HCT116 (cell line): Measurements from ENCODE around the gene VAMP2. TPM values are rescaled to one million over a fixed set of nuclear protein-coding genes. Genes with fewer than 3 reads are reported as not detected.

Source experiments
- ATAC-seq: fragments of 200-7000 bp; cut with Tn5 transposase; 2 replicates; pipeline ENCODE4 v1.9.1; 2020; ENCODE audit warnings: mild to moderate bottlenecking, moderate library complexity
- BruUV-seq: library from RNA; stranded (reverse); fragments of 400-500 nt; replicated peaks from 2 replicates; lab custom pipeline; 2021; lab: Mats Ljungman, UMichigan
- CTCF ChIA-PET: fragments of 300-600 bp; sonication (Branson Sonifier 250); formaldehyde crosslinking; loops from one replicate; lab custom pipeline; 2021; ENCODE audit warnings: antibody characterized with exemption; lab: Charles Lee
- POLR2A ChIA-PET: fragments of 300-600, 350-600 bp; sonication (Branson Sonifier 250); formaldehyde crosslinking; loops from one replicate; lab custom pipeline; 2021; ENCODE audit warnings: antibody characterized with exemption; lab: Charles Lee
- RAD21 ChIA-PET, 2 experiments: fragments of 300-600 bp; sonication (Branson Sonifier 250); formaldehyde crosslinking; loops; one replicate each; lab custom pipeline; 2023; ENCODE audit warnings: low total read pairs in 2 of 2; ENCODE audit not compliant: uncharacterized antibody in 2 of 2, unreplicated experiment in 2 of 2, low non-redundant PET in 1 of 2; lab: Charles Lee
- DNase-seq: peaks from one replicate; pipeline ENCODE4 v3.0.0-alpha.2; 2010; ENCODE audit warnings: low read depth, low spot score
- H2AFZ ChIP-seq: fragments of 200-600 bp; shearing (Covaris generic), sonication (generic); 2 replicates; pipeline ENCODE4 v1.6.1; 2017; ENCODE audit warnings: low read depth, mixed run types, mixed read lengths, antibody characterized with exemption, low read length; ENCODE audit not compliant: poor library complexity, severe bottlenecking
- H3K27ac ChIP-seq: 2 replicates; pipeline ENCODE4 v1.5.1; 2012; ENCODE audit warnings: low read depth, low read length
- H3K27me3 ChIP-seq: fragments of 200-600 bp; sonication (generic); 2 replicates; pipeline ENCODE4 v1.6.1; 2016; ENCODE audit warnings: mixed run types, low read length, mixed read lengths; ENCODE audit not compliant: insufficient read depth
- H3K36me3 ChIP-seq, 2 experiments: fragments of 200-500 bp in 1 of 2; fragments of 200-600 bp in 1 of 2; sonication (Bioruptor generic) in 1 of 2; sonication (generic) in 1 of 2; 2 replicates each; pipeline versions ENCODE4 v1.5.1 to v1.6.1; 2014 to 2016; ENCODE audit warnings: low read length in 2 of 2, inconsistent platforms in 1 of 2, mixed read lengths in 1 of 2, mixed run types in 1 of 2; ENCODE audit not compliant: insufficient read depth in 2 of 2, control insufficient read depth in 1 of 2
- H3K4me1 ChIP-seq, 2 experiments: fragments of 200-600 bp in 1 of 2; sonication (generic) in 1 of 2; 2 replicates each; pipeline versions ENCODE4 v1.5.1 to v1.6.1; 2012 to 2017; ENCODE audit warnings: low read length in 2 of 2, inconsistent platforms in 1 of 2, mild to moderate bottlenecking in 1 of 2, mixed read lengths in 1 of 2, mixed run types in 1 of 2, moderate library complexity in 1 of 2; ENCODE audit not compliant: insufficient read depth in 2 of 2, control insufficient read depth in 1 of 2
- H3K4me2 ChIP-seq: fragments of 200-600 bp; sonication (generic); 2 replicates; pipeline ENCODE4 v1.6.1; 2017; ENCODE audit warnings: mixed run types, low read length, mixed read lengths
- H3K4me3 ChIP-seq, 2 experiments: fragments of 200-600 bp in 1 of 2; sonication (generic) in 1 of 2; replicated peaks in 1 of 2; 2 replicates each; pipeline ENCODE4 v1.5.1; 2011 to 2016; ENCODE audit warnings: low read length in 2 of 2, control low read depth in 1 of 2, low read depth in 1 of 2, mild to moderate bottlenecking in 1 of 2, mixed read lengths in 1 of 2, mixed run types in 1 of 2
- H3K79me2 ChIP-seq: fragments of 200-600 bp; sonication (generic); 2 replicates; pipeline ENCODE4 v1.6.1; 2017; ENCODE audit warnings: mild to moderate bottlenecking, mixed run types, low read length, moderate library complexity, mixed read lengths; ENCODE audit not compliant: insufficient read depth
- H3K9ac ChIP-seq: fragments of 200-600 bp; sonication (generic); 2 replicates; pipeline ENCODE4 v1.6.1; 2016; ENCODE audit warnings: low read length, mixed read lengths
- H3K9me2 ChIP-seq: fragments of 200-600 bp; sonication (generic), shearing (Covaris generic); 2 replicates; pipeline ENCODE4 v1.6.1; 2017; ENCODE audit warnings: mixed run types, mild to moderate bottlenecking, moderate library complexity; ENCODE audit not compliant: insufficient read depth
- H3K9me3 ChIP-seq, 2 experiments: fragments of 200-500 bp in 1 of 2; fragments of 200-600 bp in 1 of 2; sonication (Bioruptor generic) in 1 of 2; sonication (generic) in 1 of 2; 2 replicates each; pipeline ENCODE4 v1.6.1; 2014 to 2017; ENCODE audit warnings: low read length in 2 of 2, mixed read lengths in 2 of 2, inconsistent platforms in 1 of 2, low read depth in 1 of 2, mild to moderate bottlenecking in 1 of 2, mixed run types in 1 of 2, moderate library complexity in 1 of 2; ENCODE audit not compliant: control insufficient read depth in 1 of 2, insufficient read depth in 1 of 2
- H4K20me1 ChIP-seq: fragments of 200-600 bp; sonication (generic), shearing (Covaris generic); 2 replicates; pipeline ENCODE4 v1.6.1; 2017; ENCODE audit warnings: mixed run types, mild to moderate bottlenecking, moderate library complexity; ENCODE audit not compliant: insufficient read depth
- EZH2phosphoT487 ChIP-seq: fragments of 200-600 bp; IDR thresholded peaks from 2 replicates; pipeline ENCODE4 v1.6.1; 2018; ENCODE audit warnings: antibody characterized with exemption, borderline replicate concordance
- FOSL1 ChIP-seq: IDR thresholded peaks from 2 replicates; pipeline ENCODE4 v1.6.1; 2012; ENCODE audit warnings: low read depth
- POLR2A ChIP-seq: IDR thresholded peaks from 2 replicates; pipeline ENCODE4 v1.7.0; 2011; ENCODE audit warnings: borderline replicate concordance; ENCODE audit not compliant: insufficient read depth, insufficient read length; ENCODE audit errors: extremely low read depth
- POLR2AphosphoS5 ChIP-seq: IDR thresholded peaks from 2 replicates; pipeline ENCODE4 v1.6.1; 2011; ENCODE audit warnings: mild to moderate bottlenecking, low read depth, low read length, moderate library complexity
- SP1 ChIP-seq: IDR thresholded peaks from 2 replicates; pipeline ENCODE4 v1.6.1; 2012; ENCODE audit warnings: low read depth
- SRF ChIP-seq: IDR thresholded peaks from 2 replicates; pipeline ENCODE4 v1.6.1; 2012; ENCODE audit warnings: low read depth
- ZFX ChIP-seq: fragments of 450-650 bp; IDR thresholded peaks from 2 replicates; pipeline ENCODE4 v1.6.1; 2017
- intact Hi-C: fragments of 100-400 bp; cut with micrococcal nuclease; formaldehyde crosslinking; loops from 2 replicates; pipeline ENCODE4 v1.10.0; 2022
- total RNA-seq: library from RNA; stranded (reverse); gene quantifications from one replicate; pipeline ENCODE4 v1.2.1, GENCODE V29; 2021; ENCODE audit not compliant: unreplicated experiment
- TF ChIP-seq, protein P1 (sequence below): IDR thresholded peaks from 2 replicates; pipeline ENCODE4 v1.6.1; 2012
- TF ChIP-seq, protein P2 (sequence below): IDR thresholded peaks from 2 replicates; pipeline ENCODE4 v1.6.1; 2012
- TF ChIP-seq, protein P3 (sequence below): IDR thresholded peaks from 2 replicates; pipeline ENCODE4 v1.6.1; 2012; ENCODE audit warnings: low read depth

VAMP2 gene
- total RNA-seq, 1 experiment from 2014 or later: 35.9 TPM

DNA sequence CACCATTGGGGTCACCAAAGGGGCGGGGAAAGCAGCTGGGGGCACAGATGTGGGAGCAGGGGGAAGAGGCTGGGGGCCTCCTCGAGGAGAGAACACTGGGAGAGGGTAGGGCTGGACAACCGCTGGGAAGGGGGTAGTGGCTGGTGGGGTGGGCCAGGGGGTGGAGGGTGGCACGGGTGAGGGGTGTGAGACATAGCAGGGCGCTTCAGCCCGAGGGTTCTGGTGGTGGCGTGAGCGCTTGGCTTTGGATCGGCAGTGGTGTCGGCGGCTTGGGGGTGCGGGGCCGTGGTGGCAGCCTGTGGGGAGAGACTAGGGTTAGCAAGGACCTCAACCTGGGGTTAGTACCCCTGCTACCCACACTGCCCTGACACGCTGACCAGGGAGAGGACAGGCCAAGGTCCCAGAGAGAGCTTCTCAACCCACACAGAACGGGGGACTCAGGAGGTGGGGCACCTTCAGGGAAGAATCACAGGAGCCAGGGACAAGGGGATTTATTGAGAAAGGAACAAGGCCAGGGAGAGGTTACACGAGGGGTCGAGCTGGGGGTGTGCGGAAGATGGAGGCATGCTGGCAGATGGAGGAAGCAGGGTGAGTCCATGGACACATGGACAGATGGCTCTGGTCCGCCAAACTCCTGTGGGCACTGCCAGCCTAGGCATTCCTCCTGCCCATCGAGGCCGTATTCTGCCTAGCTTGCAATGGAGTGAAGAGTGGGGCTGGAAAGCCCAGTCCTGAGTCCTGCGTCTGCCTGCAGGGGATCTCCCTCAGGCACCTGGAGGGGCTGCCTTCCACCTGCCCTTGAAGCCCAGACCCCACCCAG lies 19.0 kb downstream of the VAMP2 start:
- no peaks in the 10 kb centered on the region for H3K9me3 ChIP-seq
- H2AFZ ChIP-seq: no peak overlapping the region
- intact Hi-C loops: no loop called here
- no peak overlapping the region for H3K4me2 ChIP-seq
- 0 out of 2 replicates have a peak, but pooled peaks cover 6% of the 10 kb centered on the region for H4K20me1 ChIP-seq
- BruUV-seq: no TSS peak
- H3K79me2 ChIP-seq: no peaks in the 10 kb centered on the region
- no peak overlapping the region for H3K4me3 ChIP-seq
- H3K4me1 ChIP-seq: peaks cover 7 to 24% of the 10 kb centered on the region in 2 experiments
- ChIA-PET CTCF (no interaction called here), POLR2A (interaction anchor here (0.6 to 0.8 kb wide), 3 partner anchors 8 to 30 kb away, joined by 3 to 4 read pairs (median 3); partner anchors contain the start of gene PER1), RAD21 (no interaction called here)
- ATAC-seq: no peak
- H3K9ac ChIP-seq: no peak overlapping the region
- H3K9me2 ChIP-seq: no peaks in the 10 kb centered on the region
- H3K36me3 ChIP-seq: peaks cover 38 to 67% of the 10 kb centered on the region in 2 experiments
- no peaks in the 10 kb centered on the region for H3K27me3 ChIP-seq
- no peak for DNase-seq
- no peak overlapping the region for H3K27ac ChIP-seq
- TF ChIP-seq FOSL1 (no peak), POLR2AphosphoS5 (no peak), POLR2A (no peak), ZFX (no peak), SP1 (no peak), EZH2phosphoT487 (no peak), SRF (no peak)
- TF ChIP-seq, protein P1, sequence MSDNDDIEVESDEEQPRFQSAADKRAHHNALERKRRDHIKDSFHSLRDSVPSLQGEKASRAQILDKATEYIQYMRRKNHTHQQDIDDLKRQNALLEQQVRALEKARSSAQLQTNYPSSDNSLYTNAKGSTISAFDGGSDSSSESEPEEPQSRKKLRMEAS: no peak
- TF ChIP-seq, protein P2, sequence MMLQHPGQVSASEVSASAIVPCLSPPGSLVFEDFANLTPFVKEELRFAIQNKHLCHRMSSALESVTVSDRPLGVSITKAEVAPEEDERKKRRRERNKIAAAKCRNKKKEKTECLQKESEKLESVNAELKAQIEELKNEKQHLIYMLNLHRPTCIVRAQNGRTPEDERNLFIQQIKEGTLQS: no peak
- TF ChIP-seq, protein P3, sequence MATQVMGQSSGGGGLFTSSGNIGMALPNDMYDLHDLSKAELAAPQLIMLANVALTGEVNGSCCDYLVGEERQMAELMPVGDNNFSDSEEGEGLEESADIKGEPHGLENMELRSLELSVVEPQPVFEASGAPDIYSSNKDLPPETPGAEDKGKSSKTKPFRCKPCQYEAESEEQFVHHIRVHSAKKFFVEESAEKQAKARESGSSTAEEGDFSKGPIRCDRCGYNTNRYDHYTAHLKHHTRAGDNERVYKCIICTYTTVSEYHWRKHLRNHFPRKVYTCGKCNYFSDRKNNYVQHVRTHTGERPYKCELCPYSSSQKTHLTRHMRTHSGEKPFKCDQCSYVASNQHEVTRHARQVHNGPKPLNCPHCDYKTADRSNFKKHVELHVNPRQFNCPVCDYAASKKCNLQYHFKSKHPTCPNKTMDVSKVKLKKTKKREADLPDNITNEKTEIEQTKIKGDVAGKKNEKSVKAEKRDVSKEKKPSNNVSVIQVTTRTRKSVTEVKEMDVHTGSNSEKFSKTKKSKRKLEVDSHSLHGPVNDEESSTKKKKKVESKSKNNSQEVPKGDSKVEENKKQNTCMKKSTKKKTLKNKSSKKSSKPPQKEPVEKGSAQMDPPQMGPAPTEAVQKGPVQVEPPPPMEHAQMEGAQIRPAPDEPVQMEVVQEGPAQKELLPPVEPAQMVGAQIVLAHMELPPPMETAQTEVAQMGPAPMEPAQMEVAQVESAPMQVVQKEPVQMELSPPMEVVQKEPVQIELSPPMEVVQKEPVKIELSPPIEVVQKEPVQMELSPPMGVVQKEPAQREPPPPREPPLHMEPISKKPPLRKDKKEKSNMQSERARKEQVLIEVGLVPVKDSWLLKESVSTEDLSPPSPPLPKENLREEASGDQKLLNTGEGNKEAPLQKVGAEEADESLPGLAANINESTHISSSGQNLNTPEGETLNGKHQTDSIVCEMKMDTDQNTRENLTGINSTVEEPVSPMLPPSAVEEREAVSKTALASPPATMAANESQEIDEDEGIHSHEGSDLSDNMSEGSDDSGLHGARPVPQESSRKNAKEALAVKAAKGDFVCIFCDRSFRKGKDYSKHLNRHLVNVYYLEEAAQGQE: no peak
- TF ChIP-seq, all 23 proteins: peak for 0
